ENCODE results near the gene CCDC30.

CCDC30 gene

GRCh38 chr1:42462828-42463763 lies at the start of gene CCDC30:
CCDC30 (plus strand) TSS chr1:42463286; CDS start chr1:42480552, 17,266 bp downstream.
- H3K9me3 ChIP-seq: no peaks in the 10 kb centered on the region
- intact Hi-C loops (cut with DNase I; ENCODE audit: low total_unique reads): loop anchor here (10.0 kb wide), 1 partner anchor 128 kb away; the partner anchor contains the start of gene FOXJ3
- H3K4me1 ChIP-seq: peaks cover 0 to 27% (median 9%) of the 10 kb centered on the region in 4 donors
- H3K36me3 ChIP-seq: peaks cover 0 to 27% (median 15%) of the 10 kb centered on the region in 3 donors
- peak in 1 of 2 experiments; percentile 24 for TF ChIP-seq CTCF (IDR thresholded peaks at IDR 0.05)
- H3K27ac ChIP-seq: peak within 1 kb of the TSS; percentile 39 to 52
- peak; percentile 97 to 99 for DNase-seq
- H3K4me3 ChIP-seq: peak within 1 kb of the TSS; percentile 62 to 69
- no peaks in the 10 kb centered on the region for H3K27me3 ChIP-seq

GRCh38 chr1:42414551-42415496 lies 48.3 kb upstream of the CCDC30 start:
- intact Hi-C loops (cut with DNase I; ENCODE audit: low total_unique reads): loop anchor here (5.0 kb wide), 1 partner anchor 77 kb away; no protein-coding TSS in a partner anchor
- no peak for TF ChIP-seq CTCF (IDR thresholded peaks at IDR 0.05)
- Histone ChIP-seq H3K27ac (no peak overlapping the region), H3K36me3 (no peaks in the 10 kb centered on the region), H3K4me3 (no peak overlapping the region), H3K4me1 (no peaks in the 10 kb centered on the region), H3K9me3 (no peaks in the 10 kb centered on the region), H3K27me3 (peaks cover 0 to 9% of the 10 kb centered on the region in 2 donors)
- DNase-seq: no peak

- Histone ChIP-seq H3K27ac (no peak overlapping the region), H3K4me1 (no peaks in the 10 kb centered on the region), H3K9me3 (no peaks in the 10 kb centered on the region), H3K27me3 (peaks cover 0 to 23% of the 10 kb centered on the region in 2 donors), H3K4me3 (no peak overlapping the region), H3K36me3 (no peaks in the 10 kb centered on the region)
- intact Hi-C loops (cut with DNase I; ENCODE audit: low total_unique reads): no loop called here
- no peak for DNase-seq
- no peak for TF ChIP-seq CTCF (IDR thresholded peaks at IDR 0.05)
These were observed 45.9 kb upstream of the CCDC30 start for GRCh38 chr1:42417166-42417565.

GRCh38 chr1:42418516-42418915 lies 44.6 kb upstream of the CCDC30 start:
- Histone ChIP-seq H3K27me3 (peaks cover 0 to 26% of the 10 kb centered on the region in 2 donors), H3K4me1 (no peaks in the 10 kb centered on the region), H3K27ac (no peak overlapping the region), H3K9me3 (no peaks in the 10 kb centered on the region), H3K4me3 (no peak overlapping the region), H3K36me3 (no peaks in the 10 kb centered on the region)
- intact Hi-C loops (cut with DNase I; ENCODE audit: low total_unique reads): no loop called here
- no peak for DNase-seq
- no peak for TF ChIP-seq CTCF (IDR thresholded peaks at IDR 0.05)

GRCh38 chr1:42419126-42419821 lies 43.8 kb upstream of the CCDC30 start:
- DNase-seq: no peak
- H3K9me3 ChIP-seq: no peaks in the 10 kb centered on the region
- no peaks in the 10 kb centered on the region for H3K4me1 ChIP-seq
- no peaks in the 10 kb centered on the region for H3K36me3 ChIP-seq
- H3K27me3 ChIP-seq: peaks cover 0 to 20% of the 10 kb centered on the region in 2 donors
- TF ChIP-seq CTCF (IDR thresholded peaks at IDR 0.05): no peak
- no peak overlapping the region for H3K4me3 ChIP-seq
- intact Hi-C loops (cut with DNase I; ENCODE audit: low total_unique reads): no loop called here
- no peak overlapping the region for H3K27ac ChIP-seq

Measured in tibial artery (tissue), 4 donors.